G401.6 (cell line): ENCODE results near the gene ZNF608.

Experiments used
- FAIRE-seq: peaks from 2 replicates; lab custom pipeline; 2012; peaks lifted over from hg19 to GRCh38; lab: Jason Lieb, UNC

The ZNF608 gene

GRCh38 chr5:124752854-124753720 lies 6.6 kb upstream of the ZNF608 start:
- no peak for FAIRE-seq

- FAIRE-seq = no peak
These were observed 4.6 kb upstream of the ZNF608 start for GRCh38 chr5:124751031-124751430.

- peak; percentile 99 for FAIRE-seq
These were observed 2.5 kb upstream of the ZNF608 start for GRCh38 chr5:124748687-124749594.

GRCh38 chr5:124747791-124748686 lies 1.6 kb upstream of the ZNF608 start:
- FAIRE-seq = no peak

- peak; percentile 98 for FAIRE-seq
These were observed 714 bp upstream of the ZNF608 start for GRCh38 chr5:124746916-124747790.

- FAIRE-seq = no peak
These were observed 1.2 kb downstream of the ZNF608 start for GRCh38 chr5:124745007-124745927.

GRCh38 chr5:124744170-124744971 lies 2.1 kb downstream of the ZNF608 start:
- FAIRE-seq = no peak

- no peak for FAIRE-seq
These were observed 2.8 kb downstream of the ZNF608 start for GRCh38 chr5:124743602-124744169.

GRCh38 chr5:124742983-124743601 lies 3.3 kb downstream of the ZNF608 start:
- FAIRE-seq = peak; percentile 60

GRCh38 chr5:124742521-124742920 lies 3.9 kb downstream of the ZNF608 start:
- FAIRE-seq = no peak

GRCh38 chr5:124741711-124742496 lies 4.5 kb downstream of the ZNF608 start:
- FAIRE-seq = peak; percentile 99

- FAIRE-seq = no peak
These were observed 5.4 kb downstream of the ZNF608 start for GRCh38 chr5:124740991-124741583.

GRCh38 chr5:124740071-124740470 lies 6.4 kb downstream of the ZNF608 start:
- FAIRE-seq = no peak

GRCh38 chr5:124739634-124740025 lies 6.8 kb downstream of the ZNF608 start:
- FAIRE-seq = no peak

- FAIRE-seq = peak; percentile 92
These were observed 7.5 kb downstream of the ZNF608 start for GRCh38 chr5:124738681-124739633.

- no peak for FAIRE-seq
These were observed 8.8 kb downstream of the ZNF608 start for GRCh38 chr5:124737651-124738050.
